ENCODE measurements around the gene NUPR1. TPM values are rescaled to one million over a fixed set of nuclear protein-coding genes. Genes with fewer than 3 reads are reported as not detected.

The NUPR1 gene
- polyA plus RNA-seq: not detected

GRCh38 chr16:28538733-28539596 is at the start of gene NUPR1:
Gene NUPR1 (minus strand): TSS chr16:28538974. CDS start chr16:28538907, 67 bp downstream.
- peaks cover 13% of the 10 kb centered on the region for H3K27me3 Mint-ChIP-seq
- H3K36me3 Mint-ChIP-seq: no peaks in the 10 kb centered on the region
- H3K9me3 Mint-ChIP-seq: no peaks in the 10 kb centered on the region
- H3K27ac Mint-ChIP-seq: peak within 1 kb of the TSS in 2 of 3 donors; percentile 71
- H3K4me3 Mint-ChIP-seq: no peak within 1 kb of the TSS
- H3K4me1 Mint-ChIP-seq: peaks cover 7 to 10% (median 8%) of the 10 kb centered on the region in 3 donors

- H3K27ac Mint-ChIP-seq: no peak overlapping the region
- peaks cover 0 to 1% (median 0%) of the 10 kb centered on the region in 3 donors for H3K4me1 Mint-ChIP-seq
- H3K4me3 Mint-ChIP-seq: no peak overlapping the region
- H3K9me3 Mint-ChIP-seq: no peaks in the 10 kb centered on the region
- peaks cover 16% of the 10 kb centered on the region for H3K36me3 Mint-ChIP-seq
- no peaks in the 10 kb centered on the region for H3K27me3 Mint-ChIP-seq
Measured at GRCh38 chr16:28587386-28587785, 48.6 kb upstream of the NUPR1 start.

GRCh38 chr16:28586466-28586865 is 47.7 kb upstream of the NUPR1 start:
- H3K27ac Mint-ChIP-seq: no peak overlapping the region
- no peaks in the 10 kb centered on the region for H3K9me3 Mint-ChIP-seq
- H3K4me3 Mint-ChIP-seq: no peak overlapping the region
- H3K36me3 Mint-ChIP-seq: peaks cover 15% of the 10 kb centered on the region
- no peaks in the 10 kb centered on the region for H3K27me3 Mint-ChIP-seq
- peaks cover 0 to 3% (median 0%) of the 10 kb centered on the region in 3 donors for H3K4me1 Mint-ChIP-seq

- no peaks in the 10 kb centered on the region for H3K27me3 Mint-ChIP-seq
- H3K4me1 Mint-ChIP-seq: peaks cover 0 to 3% (median 0%) of the 10 kb centered on the region in 3 donors
- H3K36me3 Mint-ChIP-seq: peaks cover 17% of the 10 kb centered on the region
- no peak overlapping the region for H3K4me3 Mint-ChIP-seq
- H3K27ac Mint-ChIP-seq: peak overlapping the region in 1 of 3 donors; percentile 12
- no peaks in the 10 kb centered on the region for H3K9me3 Mint-ChIP-seq
Measured at GRCh38 chr16:28585674-28586073, 46.9 kb upstream of the NUPR1 start.

- peaks cover 21% of the 10 kb centered on the region for H3K36me3 Mint-ChIP-seq
Measured at GRCh38 chr16:28580726-28581315, 42.0 kb upstream of the NUPR1 start.

GRCh38 chr16:28575446-28576109 is 36.8 kb upstream of the NUPR1 start:
- Mint-ChIP-seq H3K27me3 (no peaks in the 10 kb centered on the region), H3K27ac (no peak overlapping the region), H3K9me3 (no peaks in the 10 kb centered on the region), H3K36me3 (peaks cover 11% of the 10 kb centered on the region), H3K4me1 (peaks cover 5 to 8% (median 5%) of the 10 kb centered on the region in 3 donors), H3K4me3 (no peak overlapping the region)

More at GRCh38 chr16:28580726-28581315, 42.0 kb upstream of the NUPR1 start:
- H3K4me3 Mint-ChIP-seq: no peak overlapping the region
- H3K27me3 Mint-ChIP-seq: no peaks in the 10 kb centered on the region
- H3K4me1 Mint-ChIP-seq: peaks cover 2 to 5% (median 2%) of the 10 kb centered on the region in 3 donors
- no peaks in the 10 kb centered on the region for H3K9me3 Mint-ChIP-seq
- peak overlapping the region in 1 of 3 donors; percentile 31 for H3K27ac Mint-ChIP-seq

GRCh38 chr16:28574925-28575324 is 36.2 kb upstream of the NUPR1 start:
- Mint-ChIP-seq H3K36me3 (peaks cover 11% of the 10 kb centered on the region), H3K27ac (no peak overlapping the region), H3K4me3 (no peak overlapping the region), H3K27me3 (no peaks in the 10 kb centered on the region), H3K4me1 (peaks cover 5 to 8% (median 5%) of the 10 kb centered on the region in 3 donors), H3K9me3 (no peaks in the 10 kb centered on the region)

GRCh38 chr16:28573738-28574718 is 35.3 kb upstream of the NUPR1 start:
- H3K27me3 Mint-ChIP-seq: no peaks in the 10 kb centered on the region
- no peaks in the 10 kb centered on the region for H3K9me3 Mint-ChIP-seq
- peak overlapping the region in 1 of 3 donors; percentile 21 for H3K27ac Mint-ChIP-seq
- H3K4me1 Mint-ChIP-seq: peaks cover 5 to 8% (median 6%) of the 10 kb centered on the region in 3 donors
- H3K4me3 Mint-ChIP-seq: no peak overlapping the region
- peaks cover 9% of the 10 kb centered on the region for H3K36me3 Mint-ChIP-seq

- H3K27ac Mint-ChIP-seq: no peak overlapping the region
- H3K4me3 Mint-ChIP-seq: peak overlapping the region in 1 of 4 donors; percentile 14
- H3K36me3 Mint-ChIP-seq: peaks cover 4% of the 10 kb centered on the region
- H3K4me1 Mint-ChIP-seq: peaks cover 5 to 8% (median 7%) of the 10 kb centered on the region in 3 donors
- H3K27me3 Mint-ChIP-seq: no peaks in the 10 kb centered on the region
- no peaks in the 10 kb centered on the region for H3K9me3 Mint-ChIP-seq
Measured at GRCh38 chr16:28572696-28573510, 34.1 kb upstream of the NUPR1 start.

- H3K4me1 Mint-ChIP-seq: peaks cover 0 to 9% (median 9%) of the 10 kb centered on the region in 3 donors
- H3K9me3 Mint-ChIP-seq: peaks cover 0 to 8% (median 2%) of the 10 kb centered on the region in 3 donors
- no peak overlapping the region for H3K4me3 Mint-ChIP-seq
- H3K36me3 Mint-ChIP-seq: peaks cover 8% of the 10 kb centered on the region
- H3K27me3 Mint-ChIP-seq: no peaks in the 10 kb centered on the region
- H3K27ac Mint-ChIP-seq: no peak overlapping the region
Measured at GRCh38 chr16:28569968-28570752, 31.4 kb upstream of the NUPR1 start.

- peaks cover 0 to 8% (median 2%) of the 10 kb centered on the region in 3 donors for H3K9me3 Mint-ChIP-seq
- no peaks in the 10 kb centered on the region for H3K27me3 Mint-ChIP-seq
Measured at GRCh38 chr16:28569021-28569420, 30.2 kb upstream of the NUPR1 start.

GRCh38 chr16:28567292-28567691 is 28.5 kb upstream of the NUPR1 start:
- no peak overlapping the region for H3K27ac Mint-ChIP-seq
- peaks cover 0 to 10% (median 3%) of the 10 kb centered on the region in 3 donors for H3K4me1 Mint-ChIP-seq
- H3K36me3 Mint-ChIP-seq: peaks cover 10% of the 10 kb centered on the region
- H3K9me3 Mint-ChIP-seq: peaks cover 0 to 8% (median 2%) of the 10 kb centered on the region in 3 donors
- H3K27me3 Mint-ChIP-seq: no peaks in the 10 kb centered on the region
- no peak overlapping the region for H3K4me3 Mint-ChIP-seq

More at GRCh38 chr16:28569021-28569420, 30.2 kb upstream of the NUPR1 start:
- Mint-ChIP-seq H3K4me3 (no peak overlapping the region), H3K27ac (no peak overlapping the region), H3K4me1 (peaks cover 0 to 11% (median 9%) of the 10 kb centered on the region in 3 donors), H3K36me3 (peaks cover 10% of the 10 kb centered on the region)

All from IgD-negative memory B cell (primary cell).